ENCODE data around the gene NECAP2.
"Not testable (repeated sequence)": the region's sequence is repeated elsewhere in the genome, so short reads cannot be mapped to it uniquely, and the experiment has no call there.

DNA sequence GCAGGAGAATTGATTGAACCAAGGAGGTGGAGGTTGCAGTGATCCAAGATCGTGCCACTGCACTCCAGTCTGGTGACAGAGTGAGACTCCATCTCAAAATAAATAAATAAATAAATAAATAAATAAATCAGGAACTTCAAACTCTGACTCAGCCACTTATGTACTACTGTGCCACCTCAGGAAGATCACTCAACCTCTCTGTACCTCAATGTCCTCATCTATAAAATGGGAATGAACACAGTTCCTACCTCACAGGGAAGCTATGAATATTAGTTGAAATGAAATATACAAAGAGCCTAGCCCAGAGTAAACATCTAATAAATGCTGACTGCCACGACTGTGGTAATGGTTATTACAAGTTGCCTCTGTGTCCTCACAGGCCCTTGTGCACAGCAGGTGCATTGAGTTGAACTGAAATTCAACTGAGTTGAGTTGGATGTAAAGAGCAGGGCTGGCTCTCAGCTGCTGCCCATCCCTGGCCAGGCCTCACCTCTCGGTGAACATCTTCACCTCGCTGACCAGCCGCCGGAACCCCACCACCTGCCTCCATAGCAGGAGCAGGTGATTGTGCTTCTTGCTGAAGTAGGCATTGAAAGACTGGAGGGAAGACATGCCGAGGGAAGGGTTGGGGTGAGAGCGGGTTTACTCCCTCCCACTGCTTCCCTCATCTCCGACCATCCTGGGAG, 48.8 kb downstream of the NECAP2 start:
- not testable (repeated sequence) for TF ChIP-seq YY1 (IDR thresholded peaks at IDR 0.05; ENCODE audit: insufficient read depth, insufficient read length); ZNF274 (IDR thresholded peaks at IDR 0.05; ENCODE audit: low read depth, low read length); SUZ12 (IDR thresholded peaks at IDR 0.05; ENCODE audit: extremely low read depth, insufficient read depth, insufficient read length)

Measured in NT2/D1 (cell line).